ENCODE data around the gene WNT2B.
"Not testable (repeated sequence)": the region's sequence is repeated elsewhere in the genome, so short reads cannot be mapped to it uniquely, and the experiment has no call there.

WNT2B gene

DNA sequence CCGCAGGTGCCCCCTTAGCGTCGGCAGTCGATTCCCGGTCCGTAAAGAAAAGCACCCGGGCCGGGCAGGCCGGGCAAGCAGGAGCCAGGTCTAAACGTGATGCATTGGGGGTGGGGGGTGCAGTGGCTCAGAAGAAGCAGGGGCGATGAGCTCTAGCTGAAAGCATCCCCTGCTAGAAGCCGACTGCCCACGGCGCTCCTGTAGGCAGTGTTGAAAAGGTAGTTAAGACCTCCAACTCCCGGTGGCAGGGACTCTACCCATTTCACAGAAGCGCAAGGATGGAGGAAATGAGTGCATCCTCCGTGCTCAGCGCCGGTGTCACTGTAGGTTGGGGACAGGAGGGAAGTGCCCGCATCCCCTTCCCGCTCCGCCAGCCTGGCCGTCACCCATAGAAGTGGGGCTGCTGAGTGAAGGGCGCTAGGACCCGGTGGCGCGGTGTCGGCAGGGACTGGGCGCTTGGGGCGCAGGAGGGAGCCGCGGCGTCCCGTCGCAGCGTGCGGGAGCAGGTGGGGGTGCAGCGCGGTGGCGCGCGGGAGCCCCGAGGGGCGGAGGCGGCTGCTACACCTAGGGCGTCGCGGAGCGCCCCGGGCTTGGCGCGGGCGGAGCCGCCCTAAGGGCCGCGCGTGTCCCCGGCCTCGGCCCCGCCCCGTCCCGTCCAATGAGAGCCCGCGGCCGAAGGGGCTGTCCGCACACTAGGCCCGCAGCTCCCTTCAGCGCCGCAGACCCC, at the start of gene WNT2B:
Gene WNT2B (plus strand): TSS at position 688 of the 727 bp plus-strand sequence. CDS start 298 bp downstream, outside the sequence.
- no peak for DNase-seq

DNA sequence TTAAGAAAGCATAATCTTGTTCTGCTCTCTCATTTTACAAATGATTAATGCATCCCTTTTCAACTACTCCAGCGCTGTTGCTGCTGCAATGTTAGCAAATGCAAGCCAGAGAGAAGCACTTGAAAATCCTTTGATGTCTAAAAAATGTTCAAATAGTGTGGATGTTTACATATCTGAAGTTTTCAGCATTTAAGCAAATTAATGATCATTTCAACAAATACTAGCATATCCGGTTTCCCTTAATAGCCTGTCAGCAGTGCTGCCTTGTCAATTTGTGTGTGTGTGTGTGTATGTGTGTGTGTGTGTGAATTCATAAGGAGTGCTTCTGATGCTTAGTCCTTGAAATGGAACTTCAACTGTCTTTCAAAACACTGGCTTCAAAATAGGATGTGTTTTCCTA, 48.1 kb upstream of the WNT2B start:
- DNase-seq = no peak

DNA sequence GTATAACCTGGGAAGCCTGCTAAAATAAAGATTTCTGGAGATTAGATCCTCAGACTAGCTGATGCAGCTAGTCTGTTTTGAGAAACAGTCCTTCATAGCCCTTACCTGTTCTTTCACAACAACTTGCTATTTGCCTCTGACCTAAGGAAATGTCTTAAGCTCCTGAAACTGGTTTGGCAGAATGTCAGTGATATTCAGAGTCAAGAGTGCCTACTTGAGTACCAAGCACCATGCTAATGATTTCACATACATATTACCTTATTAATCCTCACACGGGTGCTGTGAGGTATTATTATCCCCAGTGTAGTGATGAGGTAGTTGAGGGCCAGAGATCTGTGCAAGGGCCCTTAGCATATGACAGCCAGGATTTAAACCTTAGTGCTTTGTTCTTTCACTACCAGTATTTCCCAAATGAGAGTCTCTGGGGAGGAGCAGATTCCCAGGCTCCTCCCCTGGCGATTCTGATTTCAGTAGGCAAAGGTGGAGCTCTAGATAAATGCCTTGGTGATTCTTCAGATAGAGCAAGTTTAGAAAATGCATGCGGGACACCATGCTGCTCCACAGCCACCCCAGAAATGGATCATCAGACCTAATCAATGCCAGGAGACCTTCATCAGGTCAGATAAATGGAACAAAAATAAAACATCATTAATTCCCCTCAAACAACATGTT, 47.4 kb upstream of the WNT2B start:
- no peak for DNase-seq

DNA sequence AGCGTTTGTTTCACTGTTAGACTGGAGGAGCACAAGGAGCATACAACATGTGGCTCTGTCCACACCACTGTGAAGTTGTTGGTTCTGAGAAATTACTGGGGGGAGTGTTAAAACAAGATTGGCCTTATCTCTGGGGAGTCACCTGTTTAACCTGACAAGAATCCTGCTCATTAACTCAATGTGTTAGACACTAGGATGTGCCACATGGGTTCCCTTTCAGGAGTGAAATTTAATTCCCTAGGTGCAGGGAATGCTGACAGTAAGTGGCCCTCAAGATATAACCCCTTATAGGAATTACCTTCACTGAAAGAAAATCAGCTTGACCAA, 45.8 kb upstream of the WNT2B start:
- DNase-seq = peak; percentile 7

DNA sequence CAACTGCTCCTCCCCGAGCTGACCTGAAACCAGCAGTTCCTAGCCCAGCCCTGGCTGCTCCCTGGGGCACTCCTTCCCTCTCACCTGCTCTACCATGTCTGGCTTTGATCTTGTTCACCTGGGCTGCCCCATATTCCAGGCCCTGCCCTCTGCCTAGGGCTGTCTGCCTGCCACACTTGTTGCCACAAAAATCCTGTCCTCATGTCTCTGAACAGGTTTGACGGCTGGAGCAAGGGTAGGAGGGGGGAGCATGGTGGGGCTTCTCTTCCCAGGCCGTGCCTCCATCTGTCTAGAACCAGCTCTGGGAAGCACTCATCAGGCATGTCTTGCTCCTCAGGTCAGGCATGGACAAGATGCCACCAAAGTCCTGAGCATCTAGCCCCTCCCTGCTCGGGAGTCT, 44.3 kb upstream of the WNT2B start:
- DNase-seq = no peak

DNA sequence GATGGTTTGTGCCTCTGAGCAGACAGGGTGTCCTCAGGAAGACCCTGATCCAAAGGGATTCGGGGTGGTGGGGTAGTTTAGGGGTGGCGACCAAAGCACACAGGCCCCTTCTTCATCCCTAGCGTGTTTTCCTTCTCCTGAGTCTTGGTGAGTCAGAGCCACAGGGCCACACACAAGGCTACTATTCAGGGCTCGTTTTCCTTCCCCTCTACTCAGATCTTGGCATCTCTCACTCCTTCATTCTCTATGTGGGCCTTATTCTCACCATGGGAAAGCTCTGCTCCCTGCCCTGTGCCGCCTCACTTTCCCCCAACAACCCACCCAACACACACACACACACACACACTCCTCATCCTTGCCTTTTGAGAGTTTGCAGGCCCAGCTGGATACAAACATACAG, 43.6 kb upstream of the WNT2B start:
- DNase-seq = no peak

DNA sequence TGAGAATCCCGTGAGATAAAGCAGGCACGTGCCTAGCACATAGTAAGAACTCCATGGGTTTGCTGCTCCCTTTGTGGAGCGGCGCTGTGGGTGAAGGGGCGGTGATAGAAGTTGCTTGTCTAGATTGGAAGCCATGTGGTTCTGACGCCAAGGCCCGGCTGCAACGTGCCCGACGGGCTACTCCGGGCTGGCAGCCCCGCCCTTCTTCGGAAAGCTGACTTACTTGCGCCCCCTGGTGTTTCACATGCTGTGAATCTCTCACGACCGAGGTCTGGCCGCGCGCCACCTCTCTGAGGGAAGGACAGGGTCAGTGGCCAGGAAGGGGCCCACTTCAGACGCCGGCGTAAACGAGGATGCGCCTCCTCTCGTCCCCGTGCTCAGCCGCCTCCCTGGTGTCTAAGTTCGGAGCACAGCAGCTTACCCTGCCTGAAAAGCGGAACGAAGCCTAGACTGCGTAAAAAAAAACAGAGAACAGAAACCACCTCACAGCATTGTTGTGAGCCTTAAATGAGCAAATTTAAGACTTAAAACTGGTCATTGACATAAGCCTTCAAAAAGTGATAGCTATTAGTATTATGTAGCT, 42.6 kb upstream of the WNT2B start:
- DNase-seq = peak; percentile 98

DNA sequence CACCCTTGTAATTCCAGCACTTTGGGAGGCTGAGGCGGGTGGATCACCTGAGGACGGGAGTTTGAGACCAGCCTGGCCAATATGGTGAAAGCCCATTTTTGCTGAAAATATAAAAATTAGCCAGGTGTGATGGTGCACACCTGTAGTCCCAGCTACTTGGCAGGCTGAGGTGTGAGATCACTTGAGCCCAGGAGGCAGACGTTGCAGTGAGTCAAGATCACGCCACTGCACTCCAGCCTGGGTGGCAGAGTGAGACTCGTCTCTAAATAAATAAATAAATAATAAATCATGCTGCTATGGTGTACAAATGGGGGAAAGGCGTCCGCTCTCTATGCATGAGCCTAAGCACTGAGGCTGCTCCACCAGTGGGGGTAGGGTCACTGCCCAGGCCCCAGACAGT, 38.4 kb upstream of the WNT2B start:
- not testable (repeated sequence) for DNase-seq

DNA sequence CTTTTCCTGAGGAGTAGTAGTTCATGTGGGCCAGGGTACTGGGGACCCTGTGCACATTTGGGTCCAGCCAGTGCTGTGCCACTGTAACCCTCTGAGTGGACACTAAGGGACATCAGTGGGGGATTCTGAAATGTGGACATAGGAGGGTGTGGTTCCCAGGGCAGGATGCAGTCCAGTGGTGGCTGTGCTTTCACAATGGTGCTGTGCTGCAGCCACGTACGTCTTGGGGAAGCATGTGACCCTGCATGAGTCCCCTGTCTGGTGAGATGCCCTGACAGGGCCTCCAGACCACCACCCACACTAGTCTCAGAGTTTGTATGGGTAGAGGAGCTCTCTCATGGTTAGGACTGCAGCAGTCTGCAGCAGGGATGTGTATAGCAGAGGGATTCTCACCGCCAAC, 37.8 kb upstream of the WNT2B start:
- no peak for DNase-seq

DNA sequence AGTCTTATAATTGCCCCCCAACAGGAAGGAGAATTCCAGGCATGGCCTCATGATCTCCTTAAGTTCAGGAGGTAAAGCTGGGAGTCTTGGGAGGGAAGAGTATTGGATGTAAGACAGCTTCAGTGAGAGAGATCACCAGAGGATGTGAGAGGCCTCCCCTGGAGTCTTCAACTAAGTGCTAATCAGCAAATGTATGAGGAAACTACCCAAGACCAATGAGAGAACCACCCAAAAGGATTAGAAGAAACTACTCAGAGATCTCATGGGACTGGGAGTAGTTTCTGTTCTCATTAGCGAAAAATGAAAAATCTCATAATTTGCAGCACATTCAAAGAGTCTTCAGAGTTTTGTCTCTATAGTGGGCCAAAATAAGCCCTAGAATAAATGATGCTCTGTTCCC, 36.6 kb upstream of the WNT2B start:
- no peak for DNase-seq

DNA sequence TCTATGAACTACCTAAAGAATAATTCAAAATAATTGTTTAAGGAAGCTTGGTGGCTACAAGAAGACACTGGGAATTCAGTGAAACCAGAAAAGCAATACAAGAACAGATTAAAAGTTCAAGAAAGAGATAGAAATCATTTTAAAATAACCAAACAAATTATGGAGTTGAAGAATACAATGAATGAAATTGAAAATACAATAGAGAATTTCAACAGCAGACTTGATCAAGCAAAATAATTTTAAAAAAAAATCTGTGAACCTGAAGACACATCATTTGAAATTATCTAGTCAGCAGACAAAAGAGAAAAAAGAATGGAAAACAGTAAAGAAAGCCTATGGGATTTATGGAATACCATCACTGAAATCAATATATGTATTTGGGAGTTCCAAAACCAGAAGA, 31.2 kb upstream of the WNT2B start:
- DNase-seq = no peak

DNA sequence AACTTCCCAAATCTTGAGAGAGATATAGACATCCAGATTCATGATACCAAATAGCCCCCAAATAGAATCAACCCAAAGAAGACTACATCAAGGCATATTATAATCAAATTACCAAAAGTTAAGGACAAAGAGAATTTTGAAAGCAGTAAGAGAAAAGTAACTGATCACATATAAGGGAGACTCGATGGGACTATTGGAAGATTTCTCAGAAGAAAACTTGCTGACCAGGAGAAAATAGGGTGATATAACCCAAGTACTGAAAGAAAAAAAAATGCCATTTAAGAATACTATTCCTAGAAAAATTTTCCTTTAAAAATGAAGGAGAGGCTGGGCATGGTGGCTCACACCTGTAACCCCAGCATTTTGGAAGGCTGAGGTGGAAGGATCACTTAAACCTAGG, 30.5 kb upstream of the WNT2B start:
- no peak for DNase-seq

DNA sequence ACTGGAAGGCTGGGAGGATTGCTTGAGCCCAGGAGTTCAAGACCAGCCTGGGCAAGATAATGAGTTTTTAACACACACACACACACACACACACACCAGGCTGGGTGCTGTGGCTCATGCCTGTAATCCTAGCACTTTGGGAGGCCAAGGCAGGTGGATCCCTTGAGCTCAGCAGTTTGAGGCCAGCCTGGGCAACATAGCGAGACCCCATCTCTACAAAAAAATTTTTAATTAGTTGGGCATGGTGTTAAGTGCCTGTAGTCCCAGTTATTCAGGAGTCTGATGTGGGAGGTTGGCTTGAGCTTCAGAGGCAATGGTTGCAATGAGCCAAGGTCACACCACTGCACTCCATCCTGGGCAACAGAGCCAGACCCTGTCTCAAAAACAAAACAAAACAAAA, 22.7 kb upstream of the WNT2B start:
- DNase-seq = not testable (repeated sequence)

DNA sequence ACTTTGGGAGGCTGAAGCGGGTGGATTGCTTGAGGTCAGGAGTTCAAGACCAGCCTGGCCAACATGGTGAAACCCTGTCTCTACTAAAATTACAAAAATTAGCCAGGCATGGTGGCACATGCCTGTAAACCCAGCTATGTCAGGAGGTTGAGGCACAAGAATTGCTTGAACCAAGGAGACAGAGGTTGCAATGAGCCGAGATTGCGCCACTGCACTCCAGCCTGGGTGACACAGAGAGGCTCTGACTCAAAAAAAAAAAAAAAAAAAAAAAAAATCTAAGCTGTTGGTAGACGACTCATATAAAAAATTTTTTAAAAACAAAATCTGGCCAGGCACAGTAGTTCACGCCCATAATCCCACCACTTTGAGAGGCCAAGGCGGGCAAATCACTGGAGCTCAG, 21.1 kb upstream of the WNT2B start:
- DNase-seq = not testable (repeated sequence)

DNA sequence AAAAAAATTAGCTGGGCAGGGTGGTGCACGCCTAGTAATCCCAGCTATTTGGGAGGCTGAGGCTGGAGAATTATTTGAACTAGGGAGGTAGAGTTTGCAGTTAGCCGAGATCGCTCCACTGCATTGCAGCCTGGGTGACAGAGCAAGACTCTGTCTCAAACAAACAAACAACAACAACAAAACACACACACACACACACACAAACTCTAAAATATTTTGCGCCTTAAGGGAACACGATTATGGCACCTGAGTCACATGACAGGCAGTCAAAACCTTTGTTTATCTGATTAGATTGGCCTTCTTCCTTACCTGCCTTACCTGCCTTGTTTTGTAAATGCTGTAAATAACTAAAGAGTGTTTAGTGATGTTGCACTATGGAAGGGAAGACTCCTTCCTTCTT, 20.6 kb upstream of the WNT2B start:
- DNase-seq = no peak

DNA sequence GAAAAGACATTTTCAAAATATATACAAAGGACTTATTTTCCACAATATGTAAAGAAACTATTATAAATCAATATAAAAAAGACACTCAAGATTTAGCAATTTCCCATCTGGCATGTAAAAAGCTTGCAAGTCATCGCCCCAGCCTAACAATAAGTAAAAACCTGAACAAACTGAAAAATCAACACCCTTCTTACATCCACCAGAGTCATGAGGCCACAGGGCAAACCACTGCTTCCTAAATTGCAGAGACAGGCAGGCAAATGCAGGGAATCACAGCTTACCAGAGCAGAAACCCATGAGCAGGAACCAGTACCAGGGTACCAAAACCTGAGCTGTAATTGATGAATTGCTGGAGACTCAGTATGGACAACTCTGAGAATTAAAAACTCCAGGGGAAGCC, 16.7 kb upstream of the WNT2B start:
- peak; percentile 14 for DNase-seq

DNA sequence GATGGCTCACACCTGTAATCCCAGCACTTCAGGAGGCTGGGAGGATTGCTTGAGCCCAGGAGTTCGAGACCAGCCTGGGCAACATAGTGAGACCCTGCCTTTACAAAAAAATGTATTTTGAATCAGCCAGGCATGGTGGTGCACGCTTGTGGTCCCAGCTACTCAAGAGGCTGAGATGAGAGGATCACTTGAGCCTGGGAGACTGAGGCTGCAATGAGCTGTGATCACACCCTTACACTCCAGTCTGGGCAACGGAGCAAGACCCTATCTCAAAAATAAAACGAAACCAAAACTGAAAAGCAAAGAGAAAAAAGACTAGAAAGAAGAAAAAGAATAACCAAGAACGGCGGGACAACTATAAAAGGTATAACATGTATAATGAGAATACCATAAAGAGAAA, 15.4 kb upstream of the WNT2B start:
- no peak for DNase-seq

DNA sequence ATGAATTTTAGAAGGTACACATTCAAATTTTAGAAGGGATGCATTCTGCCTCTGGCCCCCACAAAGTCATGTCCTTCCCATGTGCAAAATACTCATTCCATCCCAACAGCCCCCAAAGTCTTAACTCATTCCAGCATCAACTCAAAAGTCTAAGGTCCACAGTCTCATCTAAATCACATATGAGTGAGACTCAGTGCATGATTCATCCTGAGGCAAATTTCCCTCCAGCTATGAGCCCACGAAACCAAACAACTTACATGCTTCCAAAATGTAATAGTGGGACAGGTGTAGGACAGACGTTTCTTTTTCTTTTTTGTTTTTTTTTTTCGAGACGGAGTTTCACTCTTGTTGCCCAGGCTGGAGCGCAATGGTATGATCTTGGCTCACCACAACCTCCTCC, 12.5 kb upstream of the WNT2B start:
- no peak for DNase-seq

DNA sequence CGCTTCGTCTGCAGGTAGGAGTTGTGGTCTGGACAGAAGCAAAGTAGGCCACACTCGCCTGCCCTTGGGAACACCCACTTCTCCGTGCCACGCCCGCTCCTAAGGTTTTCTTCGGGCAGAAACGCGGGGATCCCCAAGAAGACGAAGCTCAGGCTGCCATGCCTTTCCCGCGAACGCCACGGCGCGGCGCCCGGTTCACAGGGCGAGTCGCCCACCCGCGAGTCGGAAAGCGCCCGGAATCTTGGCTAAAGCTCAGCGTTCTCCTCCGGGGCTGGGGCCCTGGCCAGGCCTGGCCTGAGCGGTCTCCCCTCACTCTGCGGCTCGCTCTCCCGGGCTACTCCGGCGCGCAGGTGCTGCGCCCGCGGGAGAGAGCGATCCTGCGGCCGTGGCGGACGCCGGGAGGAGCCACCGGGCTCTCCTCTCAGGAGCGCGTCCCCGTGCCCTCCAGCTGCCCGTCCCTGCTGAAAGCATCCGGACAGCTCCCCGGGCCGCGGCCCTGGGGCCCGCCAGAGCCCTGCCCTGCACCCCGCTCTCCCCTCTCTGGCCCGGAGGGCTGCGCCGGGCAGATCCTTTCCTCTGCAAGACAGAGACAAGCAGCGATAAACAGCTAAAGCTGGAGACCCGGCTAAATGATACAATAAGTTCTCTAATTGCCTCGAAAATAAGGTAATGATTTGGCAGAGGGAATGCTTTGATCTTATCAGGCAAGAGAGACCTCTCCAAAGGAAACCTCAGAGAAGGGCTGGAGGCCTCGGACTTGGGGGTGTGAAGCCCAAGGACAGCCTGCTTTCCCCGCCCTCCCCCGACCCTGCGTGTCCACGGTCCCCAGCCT, 6.7 kb upstream of the WNT2B start:
- DNase-seq = peak; percentile 55

DNA sequence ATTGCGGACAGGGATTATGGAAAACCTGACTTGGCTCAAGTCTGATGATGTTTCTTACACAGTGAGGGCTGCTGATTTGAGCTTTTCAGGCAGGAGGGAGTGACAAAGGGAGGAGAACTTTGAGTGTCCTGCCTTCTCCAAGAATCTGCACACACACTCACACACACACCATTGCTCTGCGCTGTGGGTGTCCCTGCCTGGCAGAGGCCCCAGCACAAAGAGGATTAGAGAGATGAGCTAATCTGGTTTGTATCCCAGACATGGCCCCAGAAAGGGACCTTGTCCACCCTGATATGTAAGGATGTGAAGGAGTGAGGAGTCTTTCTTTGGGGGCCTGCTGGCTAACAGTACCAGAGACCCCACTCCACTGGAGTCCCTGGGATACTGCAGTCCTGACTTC, 5.9 kb upstream of the WNT2B start:
- no peak for DNase-seq

DNA sequence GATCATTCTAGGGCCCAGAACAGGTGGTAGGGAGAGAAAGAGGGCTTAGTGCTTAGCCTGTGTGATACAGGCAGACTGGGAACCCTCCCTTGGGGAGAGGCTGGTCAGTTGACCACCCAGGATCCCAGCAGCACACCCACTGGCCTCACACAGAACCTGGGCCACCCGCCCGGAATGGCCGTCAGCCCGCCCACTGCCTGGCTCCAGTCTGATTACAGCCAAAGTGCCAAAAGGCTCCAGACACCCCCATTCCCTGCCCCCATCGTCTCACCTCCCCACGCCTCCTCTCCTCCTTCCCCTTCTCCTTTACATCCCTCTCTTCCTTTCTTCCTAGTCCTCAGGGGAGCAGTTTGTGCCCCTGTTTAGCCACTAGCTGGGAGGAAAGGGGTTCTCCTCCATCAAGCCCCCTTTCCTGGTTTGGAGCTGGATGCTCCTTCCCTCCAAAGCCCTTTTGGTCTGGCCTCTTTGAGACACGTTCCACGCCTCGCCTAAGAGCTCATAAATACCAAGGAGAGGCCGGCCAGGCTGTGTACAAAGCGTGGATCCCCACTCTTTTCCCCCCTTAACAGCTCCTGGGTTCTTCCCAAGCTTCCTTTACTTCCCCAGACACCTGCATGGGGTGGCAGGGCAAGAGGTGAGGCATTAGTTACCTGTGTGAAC, 4.6 kb upstream of the WNT2B start:
- DNase-seq = no peak

DNA sequence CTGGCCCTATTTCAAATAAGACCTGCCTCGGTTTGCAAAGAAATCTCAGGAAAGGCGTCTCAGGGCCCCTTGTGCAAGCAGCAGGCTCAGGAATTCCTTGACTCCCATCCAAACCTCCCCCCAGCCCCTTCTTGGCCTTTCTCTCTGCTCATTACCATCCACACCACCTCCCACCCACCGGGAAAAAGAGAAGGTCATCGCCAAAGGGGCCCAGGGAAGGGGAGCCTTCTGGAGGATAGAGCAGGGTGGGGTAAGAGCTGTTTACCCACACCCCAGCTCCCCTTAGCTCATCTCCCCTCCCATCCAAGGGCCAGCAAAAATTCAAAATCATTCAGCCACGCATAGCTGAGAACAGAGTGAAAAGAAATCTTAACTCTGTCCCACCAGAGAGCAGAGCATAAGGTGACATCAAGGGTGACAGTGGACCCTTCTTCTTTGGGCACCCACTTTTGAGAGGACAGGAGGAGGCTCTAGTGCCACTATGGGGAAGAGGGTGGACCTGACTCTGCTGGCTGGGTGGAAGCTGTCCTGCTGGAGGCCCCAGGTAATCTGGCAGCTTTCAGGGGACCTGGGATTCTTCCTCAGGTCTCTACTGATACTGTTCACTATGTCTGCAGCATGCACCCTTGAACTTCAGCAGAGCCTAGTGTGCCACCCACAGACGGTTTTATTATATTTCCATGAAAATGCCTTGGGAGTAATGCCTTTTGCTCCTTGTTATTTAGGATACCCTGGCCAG, 3.9 kb upstream of the WNT2B start:
- no peak for DNase-seq
